IMR-90 (cell line): Measurements from ENCODE around the gene GHR. TPM values are rescaled to one million over a fixed set of nuclear protein-coding genes. Genes with fewer than 3 reads are reported as not detected.

Experiments used
- ATAC-seq: fragments of 200-7000 bp; cut with Tn5 transposase; 2 replicates; pipeline ENCODE4 v1.9.1; 2020; ENCODE audit warnings: low read depth, mild to moderate bottlenecking, moderate library complexity
- BruUV-seq: library from RNA; stranded (reverse); fragments of 400-500 nt; replicated peaks from 2 replicates; lab custom pipeline; 2021; lab: Mats Ljungman, UMichigan
- CTCF ChIA-PET: fragments of 300-600 bp; formaldehyde crosslinking; extraction: SDS; loops from one replicate; lab custom pipeline; 2021; ENCODE audit warnings: antibody characterized with exemption; lab: Yijun Ruan, JAX
- POLR2A ChIA-PET: fragments of 300-600 bp; sonication (Branson Sonifier 250); formaldehyde crosslinking; loops from one replicate; lab custom pipeline; 2022; ENCODE audit warnings: antibody characterized with exemption; ENCODE audit not compliant: unreplicated experiment; lab: Charles Lee
- DNase-seq: peaks from one replicate; pipeline ENCODE4 v3.0.0; 2013
- H2AFZ ChIP-seq: replicated peaks from 2 replicates; pipeline ENCODE3; 2013; ENCODE audit warnings: low read length, mild to moderate bottlenecking; ENCODE audit not compliant: poor library complexity
- H2AK5ac ChIP-seq: 2 replicates; pipeline ENCODE4 v1.6.1; 2013; ENCODE audit warnings: low read depth, low read length, inconsistent platforms
- H2AK9ac ChIP-seq: replicated peaks from 2 replicates; pipeline ENCODE3; 2013; ENCODE audit warnings: mild to moderate bottlenecking, low read depth, low read length, moderate library complexity; ENCODE audit not compliant: poor library complexity
- H2BK120ac ChIP-seq: 2 replicates; pipeline ENCODE4 v1.6.1; 2013; ENCODE audit warnings: low read depth, low read length, inconsistent platforms
- H2BK15ac ChIP-seq: 3 replicates; pipeline ENCODE4 v1.6.1; 2013; ENCODE audit warnings: low read depth, low read length, inconsistent platforms
- H2BK20ac ChIP-seq: 2 replicates; pipeline ENCODE4 v1.6.1; 2013; ENCODE audit warnings: low read depth, mild to moderate bottlenecking, inconsistent platforms, low read length, moderate library complexity
- H2BK5ac ChIP-seq: 2 replicates; pipeline ENCODE4 v1.6.1; 2013; ENCODE audit warnings: mild to moderate bottlenecking, low read depth, low read length, inconsistent platforms; ENCODE audit not compliant: poor library complexity, severe bottlenecking
- H3K14ac ChIP-seq: replicated peaks from 2 replicates; pipeline ENCODE4 v1.6.1; 2013; ENCODE audit warnings: low read depth, low read length, inconsistent platforms
- H3K18ac ChIP-seq: 2 replicates; pipeline ENCODE4 v1.6.1; 2013; ENCODE audit warnings: low read depth, low read length, control low read depth
- H3K23ac ChIP-seq: 2 replicates; pipeline ENCODE4 v1.6.1; 2013; ENCODE audit warnings: low read depth, low read length, inconsistent platforms
- H3K27ac ChIP-seq: 2 replicates; pipeline ENCODE4 v1.5.1; 2013; ENCODE audit warnings: mild to moderate bottlenecking, control low read depth, low read length; ENCODE audit not compliant: insufficient read depth
- H3K27me3 ChIP-seq: 2 replicates; pipeline ENCODE4 v1.6.1; 2013; ENCODE audit warnings: low read length; ENCODE audit not compliant: control insufficient read depth, insufficient read depth
- H3K36me3 ChIP-seq: 2 replicates; pipeline ENCODE4 v1.6.1; 2013; ENCODE audit warnings: low read length, mixed read lengths; ENCODE audit not compliant: control insufficient read depth, insufficient read depth
- H3K4ac ChIP-seq: 2 replicates; pipeline ENCODE4 v1.6.1; 2013; ENCODE audit warnings: low read depth, low read length, inconsistent platforms
- H3K4me1 ChIP-seq: 2 replicates; pipeline ENCODE4 v1.6.1; 2013; ENCODE audit warnings: low read length, mixed read lengths; ENCODE audit not compliant: control insufficient read depth, insufficient read depth
- H3K4me2 ChIP-seq: 2 replicates; pipeline ENCODE4 v1.6.1; 2013; ENCODE audit warnings: low read depth, mild to moderate bottlenecking, control low read depth, low read length, moderate library complexity
- H3K4me3 ChIP-seq: 2 replicates; pipeline ENCODE4 v1.5.1; 2013; ENCODE audit warnings: low read depth, mild to moderate bottlenecking, control low read depth, low read length, moderate library complexity; ENCODE audit not compliant: insufficient read depth
- H3K56ac ChIP-seq: 2 replicates; pipeline ENCODE4 v1.6.1; 2013; ENCODE audit warnings: low read length, inconsistent platforms; ENCODE audit not compliant: insufficient read depth; ENCODE audit errors: extremely low read depth
- H3K79me1 ChIP-seq, 2 experiments: 2 replicates each; pipeline ENCODE4 v1.6.1; 2013; ENCODE audit warnings: low read length in 2 of 2, inconsistent platforms in 1 of 2, low read depth in 1 of 2
- H3K9ac ChIP-seq: 2 replicates; pipeline ENCODE4 v1.6.1; 2013; ENCODE audit warnings: low read depth, low read length, control low read depth
- H3K9me1 ChIP-seq: 2 replicates; pipeline ENCODE4 v1.6.1; 2013; ENCODE audit warnings: low read length, inconsistent platforms; ENCODE audit not compliant: insufficient read depth
- H3K9me3 ChIP-seq: 2 replicates; pipeline ENCODE4 v1.6.1; 2013; ENCODE audit warnings: low read length; ENCODE audit not compliant: control insufficient read depth, insufficient read depth
- H4K20me1 ChIP-seq: 2 replicates; pipeline ENCODE4 v1.6.1; 2013; ENCODE audit warnings: low read length, inconsistent platforms; ENCODE audit not compliant: insufficient read depth
- H4K5ac ChIP-seq: 2 replicates; pipeline ENCODE4 v1.6.1; 2013; ENCODE audit warnings: mild to moderate bottlenecking, low read depth, low read length, control low read depth
- H4K8ac ChIP-seq, 2 experiments: 2 replicates each; pipeline ENCODE4 v1.6.1; 2013; ENCODE audit warnings: low read depth in 2 of 2, low read length in 2 of 2, control low read depth in 1 of 2, inconsistent platforms in 1 of 2
- H4K91ac ChIP-seq: 2 replicates; pipeline ENCODE4 v1.6.1; 2013; ENCODE audit warnings: low read depth, low read length, inconsistent platforms; ENCODE audit not compliant: insufficient read depth
- BHLHE40 ChIP-seq: fragments of 150-350 bp; IDR thresholded peaks from 2 replicates; pipeline ENCODE4 v1.6.1; 2016; ENCODE audit warnings: mild to moderate bottlenecking, low read depth, low read length
- CEBPB ChIP-seq: IDR thresholded peaks from 2 replicates; pipeline ENCODE4 v1.6.1; 2012; ENCODE audit warnings: low read depth, low read length, improper control_type of control experiment
- CHD1 ChIP-seq: IDR thresholded peaks from 2 replicates; pipeline ENCODE4 v1.6.1; 2012; ENCODE audit warnings: low read depth, low read length, improper control_type of control experiment
- CTCF ChIP-seq: conservative IDR thresholded peaks from 2 replicates; pipeline ENCODE4 v1.5.1; 2012; ENCODE audit warnings: mild to moderate bottlenecking, low read depth, low read length, improper control_type of control experiment
- ELK1 ChIP-seq: fragments of 150-350 bp; IDR thresholded peaks from 2 replicates; pipeline ENCODE4 v1.6.1; 2016; ENCODE audit warnings: low read depth, mild to moderate bottlenecking, low read length, moderate library complexity, borderline replicate concordance
- FOS ChIP-seq: fragments of 150-350 bp; IDR thresholded peaks from 2 replicates; pipeline ENCODE4 v1.6.1; 2016; ENCODE audit warnings: low read depth, low read length
- MAFK ChIP-seq: IDR thresholded peaks from 2 replicates; pipeline ENCODE4 v1.6.1; 2012; ENCODE audit warnings: low read depth, low read length, improper control_type of control experiment
- MAZ ChIP-seq: IDR thresholded peaks from 2 replicates; pipeline ENCODE4 v1.6.1; 2012; ENCODE audit warnings: low read depth, mild to moderate bottlenecking, low read length, improper control_type of control experiment, moderate library complexity, borderline replicate concordance
- MXI1 ChIP-seq: IDR thresholded peaks from 2 replicates; pipeline ENCODE4 v1.6.1; 2012; ENCODE audit warnings: low read depth, mild to moderate bottlenecking, low read length, moderate library complexity, borderline replicate concordance
- NFE2L2 ChIP-seq: fragments of 150-350 bp; IDR thresholded peaks from 2 replicates; pipeline ENCODE4 v1.6.1; 2016; ENCODE audit warnings: low read depth, mild to moderate bottlenecking, low read length
- POLR2A ChIP-seq: IDR thresholded peaks from 2 replicates; pipeline ENCODE4 v1.6.1; 2012; ENCODE audit warnings: mild to moderate bottlenecking, low read depth, low read length
- RAD21 ChIP-seq: IDR thresholded peaks from 2 replicates; pipeline ENCODE4 v1.6.1; 2012; ENCODE audit warnings: low read length, improper control_type of control experiment
- RCOR1 ChIP-seq: IDR thresholded peaks from 2 replicates; pipeline ENCODE4 v1.6.1; 2012; ENCODE audit warnings: mild to moderate bottlenecking, low read length, improper control_type of control experiment; ENCODE audit not compliant: insufficient replicate concordance
- RFX5 ChIP-seq: IDR thresholded peaks from 2 replicates; pipeline ENCODE4 v1.8.0; 2012; ENCODE audit warnings: low read depth, mild to moderate bottlenecking, low read length, moderate library complexity
- SMC3 ChIP-seq: fragments of 150-350 bp; IDR thresholded peaks from 2 replicates; pipeline ENCODE4 v1.6.1; 2016; ENCODE audit warnings: low read depth, mild to moderate bottlenecking, antibody characterized with exemption, low read length, moderate library complexity
- USF2 ChIP-seq: fragments of 150-350 bp; IDR thresholded peaks from 2 replicates; pipeline ENCODE4 v1.6.1; 2017; ENCODE audit warnings: mild to moderate bottlenecking, antibody characterized with exemption, low read length, low read depth
- dilution Hi-C: fragments of 300-500 bp; cut with HindIII; formaldehyde crosslinking; loops from one replicate; pipeline ENCODE4 v1.14.3; 2018; ENCODE audit warnings: low sequenced_read_pairs; ENCODE audit not compliant: unreplicated experiment
- in situ Hi-C: fragments of 300-500 bp; cut with MboI; formaldehyde crosslinking; loops from 3 replicates; pipeline ENCODE4 v1.14.3; 2019; ENCODE audit warnings: low sequenced_read_pairs, inconsistent platforms, mixed read lengths
- intact Hi-C: fragments of 100-400 bp; cut with micrococcal nuclease; formaldehyde crosslinking; loops from 2 replicates; pipeline ENCODE4 v1.10.0; 2022
- polyA plus RNA-seq, 3 experiments: library from polyadenylated mRNA; depleted of rRNA; stranded (reverse); fragments of >200 nt; gene quantifications; 2 replicates each; pipeline ENCODE4 v1.2.3, GENCODE V29; 2012; ENCODE audit warnings: low replicate concordance in 1 of 3
- total RNA-seq: library from RNA; depleted of rRNA; stranded (reverse); fragments of >200 nt; gene quantifications from 2 replicates; pipeline ENCODE4 v1.2.3, GENCODE V29; 2012

The GHR gene
- total and polyA plus RNA-seq, 2 of the 4 experiments (the other 2 are of a cell fraction): 0.36 to 1.1 TPM

- H3K9me1 ChIP-seq: no peaks in the 10 kb centered on the region
- no peak overlapping the region for H3K23ac ChIP-seq
- no peak overlapping the region for H3K56ac ChIP-seq
- no peaks in the 10 kb centered on the region for H3K36me3 ChIP-seq
- no peak overlapping the region for H4K91ac ChIP-seq
- H3K14ac ChIP-seq: no peak overlapping the region
- H4K8ac ChIP-seq: no peak overlapping the region
- no peak overlapping the region for H2BK120ac ChIP-seq
- no peak overlapping the region for H3K4ac ChIP-seq
- no peak overlapping the region for H3K9ac ChIP-seq
- no peaks in the 10 kb centered on the region for H3K79me1 ChIP-seq
- no peak overlapping the region for H2AFZ ChIP-seq
- H3K27ac ChIP-seq: no peak overlapping the region
- no peak overlapping the region for H4K5ac ChIP-seq
- DNase-seq: peak; percentile 3
- CTCF ChIA-PET: no interaction called here
- no peak overlapping the region for H3K4me3 ChIP-seq
- POLR2A ChIA-PET: no interaction called here
- no peaks in the 10 kb centered on the region for H4K20me1 ChIP-seq
- no peak overlapping the region for H3K4me2 ChIP-seq
- intact Hi-C loops: no loop called here
- no peak overlapping the region for H2BK15ac ChIP-seq
- no peaks in the 10 kb centered on the region for H3K27me3 ChIP-seq
- no peak overlapping the region for H2AK9ac ChIP-seq
- BruUV-seq: no TSS peak
- H3K4me1 ChIP-seq: no peaks in the 10 kb centered on the region
- no peak overlapping the region for H2BK5ac ChIP-seq
- ATAC-seq: no peak
- TF ChIP-seq MAFK (no peak), NFE2L2 (no peak), MXI1 (no peak), RFX5 (no peak), POLR2A (no peak), FOS (no peak), MAZ (no peak), USF2 (no peak), BHLHE40 (no peak), CHD1 (no peak), CTCF (no peak), ELK1 (no peak), RAD21 (no peak), SMC3 (no peak), CEBPB (no peak), RCOR1 (no peak)
- dilution Hi-C loops: no loop called here
- no peak overlapping the region for H3K18ac ChIP-seq
- in situ Hi-C loops: no loop called here
- H3K9me3 ChIP-seq: no peaks in the 10 kb centered on the region
- H2BK20ac ChIP-seq: no peak overlapping the region
- no peak overlapping the region for H2AK5ac ChIP-seq
Measured at GRCh38 chr5:42749020-42749419, 325.8 kb downstream of the GHR start.
